OCI-M2 (cell line): ENCODE data around the gene MYH7B.

Experiments
- DNase-seq: peaks from one replicate; lab custom pipeline; 2025; ENCODE audit not compliant: unreplicated experiment; lab: John Stamatoyannopoulos, UW

The MYH7B gene

DNA sequence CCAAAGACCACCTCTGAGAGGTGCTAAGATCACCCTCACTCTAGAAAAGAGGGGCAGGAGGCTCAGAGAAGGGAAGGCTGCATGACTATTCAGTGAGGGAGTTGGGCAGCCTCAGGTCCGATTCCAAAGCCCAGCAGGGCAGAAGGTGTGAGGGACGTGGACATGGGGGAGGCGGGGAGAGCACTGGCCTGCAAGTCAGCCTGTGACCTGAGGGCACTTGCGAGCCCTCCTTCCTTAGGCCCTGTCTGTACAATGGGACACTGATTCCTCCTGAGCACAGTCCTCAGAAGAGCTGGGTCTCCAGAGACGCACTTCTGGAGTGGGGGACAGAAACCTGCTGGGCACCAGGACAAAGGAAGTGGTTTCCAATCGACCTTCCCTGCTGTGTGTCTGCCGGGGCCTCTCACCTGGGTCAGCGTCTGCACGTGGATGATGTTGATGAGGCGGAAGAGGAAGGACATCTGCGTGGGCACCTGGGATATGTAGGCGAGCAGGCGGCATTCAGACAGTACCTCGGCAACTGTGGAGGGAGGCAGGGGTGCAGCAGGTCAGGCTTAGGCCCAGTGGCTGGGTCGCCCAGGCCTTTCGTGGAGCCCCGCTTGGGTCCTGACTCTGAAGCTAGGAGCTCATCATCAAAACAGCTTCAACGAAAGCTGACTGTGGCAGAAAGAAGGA lies 48.5 kb downstream of the MYH7B start:
- no peak for DNase-seq

DNA sequence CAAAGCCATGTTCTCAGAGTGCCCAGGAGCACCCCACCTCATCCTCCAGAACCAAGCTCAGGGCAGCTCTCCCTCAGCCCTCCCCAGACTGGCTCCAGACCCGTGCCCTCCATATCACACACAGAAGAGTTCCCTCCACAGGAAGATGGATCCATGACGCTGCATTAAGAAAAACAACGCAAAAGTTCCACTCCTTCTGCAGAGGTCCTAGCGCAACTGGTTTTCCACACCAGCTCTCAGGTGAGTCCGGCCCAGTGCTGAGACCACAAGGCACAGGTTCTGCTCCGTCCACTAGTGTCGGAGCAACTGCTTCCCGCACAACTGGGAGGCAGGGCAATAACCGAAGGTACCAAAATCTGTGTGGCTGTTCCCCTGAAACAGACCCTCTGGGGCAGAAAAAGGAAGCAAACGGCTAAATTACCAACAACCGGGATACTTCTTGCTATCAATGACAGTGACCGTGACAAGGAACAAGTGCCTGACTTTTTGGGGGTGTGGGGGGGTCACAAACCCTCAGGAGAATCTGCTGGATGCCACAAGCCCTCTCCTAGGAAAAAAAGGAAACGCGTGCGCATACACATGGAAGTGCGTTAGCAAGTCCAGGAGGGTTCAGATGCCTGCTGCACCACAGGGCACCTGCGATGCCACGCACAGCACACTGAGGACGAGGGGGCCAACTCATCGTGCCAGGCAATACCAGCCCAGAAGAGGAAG lies 49.2 kb downstream of the MYH7B start:
- no peak for DNase-seq
